Retina (tissue), 1 donor: ENCODE results near the gene PTCD2.
"Not testable (repeated sequence)": the region's sequence is repeated elsewhere in the genome, so short reads cannot be mapped to it uniquely, and the experiment has no call there.

Source experiments
- DNase-seq: peaks from one replicate; pipeline ENCODE4 v3.0.0-alpha.2; 2016

The PTCD2 gene

GRCh38 chr5:72386639-72387038 is 66.5 kb downstream of the PTCD2 start:
- no peak for DNase-seq

GRCh38 chr5:72387985-72388384 is 67.8 kb downstream of the PTCD2 start:
- DNase-seq, result no peak

DNA sequence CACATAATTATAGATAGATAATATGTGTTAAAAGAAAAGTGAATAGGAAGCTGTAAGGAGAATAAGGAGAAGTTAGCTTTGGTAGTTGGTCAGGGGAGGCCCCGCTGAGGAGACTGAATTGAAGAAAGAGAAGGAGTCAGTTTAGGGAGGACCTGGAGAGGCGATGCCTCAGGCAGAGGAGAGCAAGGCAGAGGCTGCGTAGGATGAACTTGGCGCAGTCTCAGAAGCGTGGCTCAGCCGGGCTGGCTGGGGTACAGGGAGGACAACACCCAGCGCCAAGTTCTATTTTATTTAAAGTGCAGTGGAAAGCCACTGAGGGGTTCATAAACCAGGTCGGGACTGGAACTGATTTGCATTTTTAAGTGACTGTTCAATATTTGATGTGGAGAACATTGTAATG is 68.5 kb downstream of the PTCD2 start:
- DNase-seq, result no peak

DNA sequence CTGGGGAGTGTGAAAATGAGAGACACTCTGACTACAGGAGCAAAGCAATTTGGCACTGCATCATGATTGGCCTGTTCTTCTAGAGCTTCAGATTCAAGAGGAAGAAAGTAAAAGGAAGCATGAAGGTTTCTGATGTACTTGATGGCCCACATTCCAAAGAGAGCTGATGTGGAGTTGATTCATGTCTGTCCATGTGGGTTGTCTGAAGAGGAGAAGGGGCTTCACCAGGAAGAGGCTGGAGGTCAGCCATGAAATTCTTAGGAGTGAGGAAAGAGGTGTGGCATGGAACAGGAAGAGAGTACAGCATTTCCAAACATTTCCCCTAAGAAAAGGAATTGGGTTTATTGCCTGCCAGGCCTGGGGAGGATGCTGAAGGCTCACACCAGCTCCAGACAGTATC is 70.7 kb downstream of the PTCD2 start:
- no peak for DNase-seq

DNA sequence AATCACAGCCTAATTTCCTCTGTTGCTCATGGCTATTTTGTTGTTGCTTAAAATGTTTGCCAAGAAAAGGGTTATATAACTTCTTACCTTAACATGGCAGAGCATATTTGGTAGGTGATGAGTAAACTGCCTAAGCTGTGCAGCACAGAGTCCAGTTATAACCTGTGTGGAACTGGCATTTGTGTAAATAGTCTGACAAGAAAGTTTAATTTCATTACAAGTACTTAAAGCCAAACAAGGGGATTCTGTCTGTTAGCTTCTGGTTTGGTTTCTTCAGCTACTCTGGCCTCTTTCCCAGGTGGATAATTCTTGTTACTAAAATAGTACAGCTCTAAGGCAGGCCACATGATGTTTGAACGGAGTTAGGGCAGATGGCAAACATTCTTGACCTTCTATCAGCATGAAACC is 72.2 kb downstream of the PTCD2 start:
- no peak for DNase-seq

- DNase-seq, result no peak
Measured at GRCh38 chr5:72393052-72393451, 72.9 kb downstream of the PTCD2 start.

DNA sequence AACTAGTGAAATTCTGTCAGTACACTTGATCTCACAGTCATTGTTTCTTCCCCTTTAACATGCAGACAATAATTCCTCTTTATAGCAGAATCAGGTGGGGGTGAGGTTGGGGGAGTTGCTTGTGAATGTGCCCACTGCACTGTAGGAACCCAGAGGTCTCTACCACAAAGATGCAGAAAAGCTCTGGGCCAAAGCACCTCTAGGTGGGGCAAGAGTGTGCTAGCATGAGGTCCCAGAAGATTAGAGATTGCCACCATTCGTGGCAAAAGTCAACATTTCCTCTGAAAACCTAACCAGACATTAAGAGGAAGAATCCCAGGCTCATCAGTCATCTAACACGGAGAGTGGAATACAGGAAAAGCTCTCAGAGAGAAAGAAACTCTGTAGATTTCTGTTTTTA is 74.5 kb downstream of the PTCD2 start:
- DNase-seq, result no peak

- no peak for DNase-seq
Measured at GRCh38 chr5:72397836-72398235, 77.7 kb downstream of the PTCD2 start.

DNA sequence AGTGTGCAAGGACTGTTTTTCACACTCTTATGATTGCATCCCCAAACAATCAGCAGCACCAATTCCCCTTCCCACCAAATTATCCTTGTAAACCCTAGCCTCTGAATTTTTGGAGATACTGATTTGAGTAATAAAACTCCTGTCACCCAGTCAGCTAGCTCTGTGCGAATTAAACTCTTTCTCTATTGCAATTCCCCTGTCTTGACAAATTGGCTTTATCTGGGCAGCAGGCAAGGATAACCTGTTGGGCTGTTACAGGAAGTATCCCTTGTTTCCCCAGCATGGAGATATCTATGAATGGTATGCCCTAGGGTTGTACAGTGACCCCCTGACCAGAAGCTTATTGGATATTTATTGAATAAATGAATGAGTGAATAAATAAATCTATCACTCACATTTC is 80.8 kb downstream of the PTCD2 start:
- DNase-seq, result no peak

- DNase-seq, result no peak
Measured at GRCh38 chr5:72402381-72402890, 82.3 kb downstream of the PTCD2 start.

- DNase-seq, result no peak
Measured at GRCh38 chr5:72402959-72403628, 82.9 kb downstream of the PTCD2 start.

DNA sequence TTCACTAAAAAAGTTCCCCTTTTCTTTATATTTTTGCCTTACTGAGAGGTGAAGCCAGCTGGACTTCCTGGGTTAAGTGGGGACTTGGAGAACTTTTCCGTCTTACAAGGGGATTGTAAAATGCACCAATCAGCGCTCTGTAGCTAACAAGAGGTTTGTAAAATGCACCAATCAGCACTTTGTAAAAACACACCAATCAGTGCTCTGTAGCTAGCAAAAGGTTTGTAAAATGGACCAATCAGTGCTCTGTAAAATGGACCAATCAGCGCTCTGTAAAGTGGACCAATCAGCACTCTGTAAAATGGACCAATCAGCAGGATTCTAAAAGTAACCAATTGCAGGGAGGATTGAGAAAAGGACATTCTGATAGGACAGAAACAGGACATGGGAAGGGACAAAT is 84.6 kb downstream of the PTCD2 start:
- not testable (repeated sequence) for DNase-seq

GRCh38 chr5:72407078-72407477 is 86.9 kb downstream of the PTCD2 start:
- no peak for DNase-seq

DNA sequence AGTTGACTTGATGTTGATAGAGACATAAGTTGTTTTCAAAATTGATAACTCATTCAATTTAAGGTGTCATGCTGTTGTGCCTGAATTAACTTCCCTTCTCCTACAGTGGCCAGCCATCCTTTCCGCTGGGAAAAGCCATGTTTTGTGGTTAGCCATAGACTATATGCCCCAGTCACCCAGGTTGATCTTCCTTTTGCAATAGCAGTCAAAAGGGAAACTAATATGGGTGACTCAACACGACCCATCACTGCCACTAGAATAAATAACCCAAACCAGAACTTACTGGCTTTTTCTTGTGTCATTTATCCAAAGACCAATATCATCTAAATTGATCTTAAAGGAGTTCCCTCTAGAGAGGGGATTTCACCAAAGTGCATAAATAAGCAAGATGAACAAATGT is 87.4 kb downstream of the PTCD2 start:
- DNase-seq, result no peak

DNA sequence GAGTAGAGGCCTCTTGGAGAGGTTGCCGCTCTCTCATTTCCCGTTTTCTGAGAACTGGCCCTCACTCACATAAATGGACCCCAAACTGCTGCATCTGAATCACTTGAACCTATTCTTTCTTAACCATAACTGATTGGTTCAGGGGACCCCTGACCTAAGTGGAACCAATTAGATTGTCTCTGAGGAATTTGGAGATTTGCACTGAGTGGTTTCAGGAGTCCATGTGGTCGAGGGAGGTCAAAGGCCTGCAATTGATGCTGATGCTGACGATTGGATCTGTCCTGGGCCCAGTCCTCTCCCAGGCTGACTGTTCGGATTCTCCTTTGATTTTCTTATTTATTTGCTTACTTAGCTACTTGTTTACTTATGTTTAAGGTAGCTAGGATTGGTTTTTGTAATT is 88.0 kb downstream of the PTCD2 start:
- no peak for DNase-seq

GRCh38 chr5:72408603-72409002 is 88.4 kb downstream of the PTCD2 start:
- DNase-seq, result no peak

GRCh38 chr5:72410688-72411295 is 90.6 kb downstream of the PTCD2 start:
- no peak for DNase-seq

- DNase-seq, result no peak
Measured at GRCh38 chr5:72412283-72413055, 92.3 kb downstream of the PTCD2 start.

- DNase-seq, result no peak
Measured at GRCh38 chr5:72415616-72416325, 95.6 kb downstream of the PTCD2 start.

DNA sequence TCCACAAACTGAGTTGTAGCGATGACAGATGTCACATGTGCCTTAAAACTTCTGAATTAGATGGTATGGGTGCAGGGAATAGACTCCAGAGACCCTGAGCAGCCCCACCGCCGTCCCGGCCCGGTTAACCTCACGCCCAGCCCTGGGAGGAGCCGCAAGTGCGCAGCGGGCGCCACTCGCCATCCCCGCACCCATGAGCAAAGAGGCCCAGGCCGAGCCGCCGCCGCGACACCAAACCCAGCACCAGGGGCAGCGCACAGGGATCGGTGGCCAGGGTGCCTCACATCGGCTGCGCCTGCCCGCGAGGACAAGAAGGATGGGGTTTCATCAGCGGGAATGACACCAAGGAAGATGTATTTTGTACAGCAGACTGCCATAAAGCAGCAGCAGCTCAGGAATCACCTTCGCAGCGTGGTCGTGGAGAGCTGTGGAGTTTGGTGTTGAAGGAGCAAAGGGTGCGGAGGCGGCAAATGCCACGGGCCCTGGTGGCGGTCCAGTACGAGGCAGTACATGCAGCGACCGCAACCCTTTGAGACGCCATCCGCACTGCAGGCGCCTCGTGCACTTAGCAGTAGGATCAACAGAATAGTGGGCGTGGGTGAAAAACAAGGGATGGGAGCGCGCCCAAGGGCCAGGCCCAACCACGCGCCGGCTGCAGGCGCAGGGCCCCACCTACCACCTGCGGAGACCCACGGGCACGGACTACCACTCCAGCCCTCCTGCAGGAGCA is 97.3 kb downstream of the PTCD2 start:
- DNase-seq, result no peak
